Activated CD4-positive, alpha-beta T cell treated with anti-CD3 and anti-CD28 coated beads, Interleukin-2, Interleukin-4, amounts not matched to agents 100 ng/mL and 50 ng/mL, durations not matched to agents 16 hours and 8 hours (primary cell): Measurements from ENCODE around the gene ARHGEF10L.

Source experiments
- DNase-seq: peaks from one replicate; pipeline ENCODE4 v3.0.0-alpha.2; 2020; ENCODE audit warnings: low spot score

ARHGEF10L gene

DNA sequence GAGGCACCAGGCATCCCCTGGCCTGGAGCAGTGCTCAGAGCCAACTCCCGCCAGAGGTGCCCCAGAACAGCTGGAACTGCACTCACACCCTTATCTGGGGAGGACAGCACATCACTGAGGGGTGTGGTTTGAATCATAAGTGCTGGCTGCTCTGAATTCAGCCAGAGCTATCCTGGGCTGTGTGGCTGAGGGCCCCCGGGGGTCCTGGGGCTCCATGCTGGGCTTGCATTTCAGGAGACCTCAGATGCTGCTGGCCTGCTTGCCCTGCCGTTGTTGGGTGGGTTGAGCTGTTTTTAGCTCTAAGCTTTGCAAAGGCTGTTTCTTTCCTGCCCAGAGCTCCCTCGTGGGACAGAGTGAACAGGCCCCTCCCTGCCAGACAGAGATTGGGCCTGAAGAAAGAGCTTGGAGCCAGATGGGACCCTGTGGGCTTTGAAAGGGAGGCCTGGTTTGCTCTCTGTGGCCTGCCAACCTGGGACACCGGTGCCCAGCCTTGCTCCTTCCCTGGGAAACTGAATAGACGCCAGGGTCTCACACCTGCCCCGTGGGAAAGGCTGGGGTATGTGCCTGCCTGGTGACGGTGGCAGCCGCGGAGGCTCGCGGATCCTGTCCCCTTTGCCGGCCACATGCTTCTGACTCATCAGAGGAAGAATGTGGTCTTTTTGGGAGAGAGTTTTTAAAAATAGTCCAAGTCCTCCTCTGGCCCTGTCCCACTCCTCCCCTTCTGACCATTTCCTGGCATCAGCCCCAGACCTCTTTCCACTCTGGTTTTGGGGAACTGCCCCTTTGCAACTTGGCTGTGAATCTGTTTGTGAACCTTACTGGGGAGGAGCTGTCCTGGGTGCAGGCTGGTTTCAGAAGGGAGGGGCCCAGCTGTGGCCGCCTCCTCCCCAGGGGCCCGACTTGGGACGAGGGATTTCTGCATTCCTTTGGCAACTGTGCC, 30.0 kb downstream of the ARHGEF10L start:
- DNase-seq, result no peak

DNA sequence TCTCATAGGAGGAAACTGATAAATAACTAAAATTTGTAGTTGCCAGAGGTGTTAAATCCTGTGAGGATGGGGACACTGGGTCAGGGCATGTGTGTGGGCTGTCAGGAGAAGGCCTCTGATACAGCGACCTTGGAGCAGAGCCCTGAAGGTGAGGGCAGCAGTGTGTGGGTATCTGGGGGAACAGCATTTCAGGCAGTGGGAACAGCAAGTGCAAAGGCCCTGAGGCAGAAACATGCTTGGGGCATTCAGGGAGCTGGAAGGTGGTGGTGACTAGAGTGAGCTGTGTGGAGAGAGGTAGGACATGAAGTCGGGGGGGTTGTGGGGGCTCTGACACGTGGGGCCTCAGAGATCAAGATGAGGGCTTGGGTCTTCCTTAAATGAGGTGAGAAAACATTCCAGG, 30.7 kb downstream of the ARHGEF10L start:
- DNase-seq, result no peak

DNA sequence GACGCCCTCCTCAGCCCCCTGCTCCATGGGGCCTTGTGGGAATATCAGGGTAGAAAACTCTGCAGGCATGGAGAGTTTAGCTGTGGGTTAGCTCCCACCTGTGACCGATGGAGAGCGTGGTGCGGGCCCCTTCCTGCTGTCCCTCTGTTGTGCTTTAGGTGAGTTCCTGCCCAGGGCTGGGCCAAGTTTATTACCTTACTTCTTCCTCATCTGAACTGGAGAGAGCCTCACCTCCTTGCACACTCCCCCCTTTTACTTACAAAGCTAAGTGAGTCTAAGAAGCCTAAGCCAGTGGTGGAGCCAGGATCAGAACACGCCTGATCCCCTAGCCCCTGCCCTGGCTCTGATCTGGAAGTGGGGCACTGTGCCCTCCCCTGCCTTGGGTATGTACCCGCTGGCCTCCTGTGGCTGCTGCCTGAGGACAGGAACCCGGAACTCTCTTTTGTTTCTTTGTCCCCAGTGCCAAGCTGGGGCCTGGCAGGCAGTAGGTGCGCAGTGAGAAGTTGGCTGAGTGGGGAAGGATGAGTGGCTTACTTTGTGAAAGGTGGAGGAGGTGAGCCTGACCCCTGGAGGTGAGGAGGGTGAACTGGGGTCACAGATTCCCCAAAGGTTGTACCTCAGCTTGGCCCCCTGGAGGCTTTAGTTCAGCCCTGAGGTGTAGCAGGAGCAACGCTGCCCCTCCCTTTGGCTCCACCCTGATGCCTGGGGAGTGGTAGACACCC, 32.9 kb downstream of the ARHGEF10L start:
- no peak for DNase-seq

DNA sequence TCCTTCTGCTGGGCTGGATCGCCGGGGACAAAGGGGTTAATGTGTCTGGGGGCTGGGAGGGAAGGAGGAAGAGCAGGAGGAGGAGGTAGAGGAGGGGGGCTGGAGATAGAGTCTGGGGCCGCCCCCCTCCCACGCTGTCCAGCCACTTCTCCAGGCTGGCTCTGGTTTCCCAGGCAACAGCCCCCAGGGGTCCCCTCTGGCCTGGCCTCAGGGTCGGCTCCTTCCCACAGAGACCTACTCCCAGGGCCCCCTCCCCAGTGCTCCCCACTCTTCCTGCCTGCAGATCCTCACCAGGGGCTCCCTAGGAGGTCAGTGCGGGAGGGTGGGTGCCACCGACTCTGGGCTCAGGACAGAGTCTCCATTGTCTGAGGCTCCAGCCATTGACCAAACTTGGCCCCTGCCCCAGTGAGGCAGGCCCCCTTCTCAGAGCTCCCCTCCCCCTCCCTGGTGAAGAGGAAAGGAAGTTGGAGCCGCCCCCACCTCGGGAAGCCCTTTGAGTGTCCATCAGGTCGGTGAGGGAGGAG, 34.1 kb downstream of the ARHGEF10L start:
- no peak for DNase-seq

DNA sequence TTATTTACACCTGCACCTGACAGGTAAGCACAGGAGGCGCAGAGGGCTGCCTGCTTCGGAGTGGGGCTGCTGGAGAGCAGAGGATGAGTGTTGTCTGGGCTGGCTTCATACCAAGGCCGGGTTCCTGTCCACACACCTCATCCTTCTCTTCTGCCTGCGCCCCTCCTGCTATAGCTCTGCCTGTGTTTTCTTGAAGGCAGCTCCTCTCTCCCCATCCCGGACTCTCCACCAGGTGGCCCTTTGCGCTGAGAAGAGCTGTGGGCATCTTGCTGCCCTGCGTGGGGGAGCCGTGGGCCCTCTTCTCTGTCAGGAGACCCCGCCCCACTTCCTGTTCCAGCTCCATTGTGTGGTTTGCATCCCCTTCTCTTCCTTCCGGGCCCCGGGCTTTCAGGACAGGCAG, 35.0 kb downstream of the ARHGEF10L start:
- no peak for DNase-seq

DNA sequence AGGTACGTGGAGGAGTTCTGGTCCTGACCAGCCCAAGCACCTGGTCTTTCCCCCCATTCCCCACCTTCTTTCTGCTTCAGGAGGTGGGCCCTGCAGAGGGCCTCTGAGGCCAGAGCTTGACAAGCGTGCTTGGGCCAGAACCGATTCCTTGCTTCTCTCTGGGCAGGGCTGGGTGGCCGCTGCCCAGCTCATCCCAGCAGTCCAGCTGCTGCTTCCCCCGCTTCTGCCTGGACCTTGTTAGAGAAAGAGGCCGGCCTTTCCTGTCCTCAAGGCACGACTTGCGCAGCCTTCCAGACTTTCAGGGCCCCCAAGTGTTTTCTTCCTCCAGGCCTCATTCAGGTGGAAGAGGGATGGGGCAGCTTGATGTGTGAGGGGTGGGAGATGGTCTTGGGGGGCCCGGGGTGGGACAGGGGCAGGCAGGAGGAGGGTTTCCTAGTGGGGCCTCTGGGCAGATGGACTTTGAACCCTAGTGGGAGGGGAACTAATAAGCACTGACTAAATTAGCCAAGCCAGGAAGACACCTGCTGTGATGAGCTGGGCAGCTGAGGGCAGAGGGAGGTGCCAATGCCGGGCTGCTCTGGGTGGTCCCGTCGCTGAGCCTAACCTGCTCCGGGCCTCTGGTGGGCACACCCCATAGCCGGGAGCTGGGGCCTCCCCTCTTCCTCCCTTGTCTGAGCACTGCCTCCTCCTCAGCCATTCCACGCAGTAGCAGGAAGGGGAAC, 36.5 kb downstream of the ARHGEF10L start:
- no peak for DNase-seq

DNA sequence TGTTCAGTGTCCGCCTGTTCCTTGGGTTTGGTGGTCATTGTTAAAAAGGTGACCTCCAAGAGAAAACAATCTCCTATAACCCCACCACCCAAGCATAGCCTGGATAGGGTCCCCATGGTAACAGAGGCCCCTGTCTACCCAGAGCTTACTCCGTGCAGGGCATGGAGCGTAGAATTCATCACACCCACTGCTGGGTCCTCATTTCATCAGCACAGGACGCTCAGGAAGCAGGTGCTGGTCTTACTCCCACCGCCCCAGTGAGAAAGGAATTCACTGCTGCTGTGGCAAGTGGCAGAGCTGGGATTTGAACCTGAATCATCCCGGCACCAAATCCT, 37.0 kb downstream of the ARHGEF10L start:
- DNase-seq, result no peak

DNA sequence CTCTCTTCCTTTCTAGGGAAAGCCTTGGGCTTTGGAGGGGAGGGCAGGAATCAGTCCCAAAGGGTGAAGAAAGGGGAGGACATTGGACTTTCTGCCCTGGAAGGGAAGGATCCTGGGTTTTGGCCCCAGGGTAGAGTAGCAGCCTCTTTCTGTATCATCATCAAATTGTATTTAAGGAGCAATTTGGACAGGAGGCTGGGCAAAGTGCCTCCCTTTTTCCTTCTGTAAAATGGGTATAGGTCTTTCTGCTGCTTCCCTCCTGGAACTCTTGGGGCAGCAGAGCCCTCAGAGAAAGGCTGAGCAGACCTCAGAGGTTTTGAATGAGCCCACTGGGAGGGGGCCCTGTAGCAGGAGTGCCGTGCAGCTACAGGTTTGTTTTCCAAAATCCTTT, 38.4 kb downstream of the ARHGEF10L start:
- DNase-seq, result no peak

DNA sequence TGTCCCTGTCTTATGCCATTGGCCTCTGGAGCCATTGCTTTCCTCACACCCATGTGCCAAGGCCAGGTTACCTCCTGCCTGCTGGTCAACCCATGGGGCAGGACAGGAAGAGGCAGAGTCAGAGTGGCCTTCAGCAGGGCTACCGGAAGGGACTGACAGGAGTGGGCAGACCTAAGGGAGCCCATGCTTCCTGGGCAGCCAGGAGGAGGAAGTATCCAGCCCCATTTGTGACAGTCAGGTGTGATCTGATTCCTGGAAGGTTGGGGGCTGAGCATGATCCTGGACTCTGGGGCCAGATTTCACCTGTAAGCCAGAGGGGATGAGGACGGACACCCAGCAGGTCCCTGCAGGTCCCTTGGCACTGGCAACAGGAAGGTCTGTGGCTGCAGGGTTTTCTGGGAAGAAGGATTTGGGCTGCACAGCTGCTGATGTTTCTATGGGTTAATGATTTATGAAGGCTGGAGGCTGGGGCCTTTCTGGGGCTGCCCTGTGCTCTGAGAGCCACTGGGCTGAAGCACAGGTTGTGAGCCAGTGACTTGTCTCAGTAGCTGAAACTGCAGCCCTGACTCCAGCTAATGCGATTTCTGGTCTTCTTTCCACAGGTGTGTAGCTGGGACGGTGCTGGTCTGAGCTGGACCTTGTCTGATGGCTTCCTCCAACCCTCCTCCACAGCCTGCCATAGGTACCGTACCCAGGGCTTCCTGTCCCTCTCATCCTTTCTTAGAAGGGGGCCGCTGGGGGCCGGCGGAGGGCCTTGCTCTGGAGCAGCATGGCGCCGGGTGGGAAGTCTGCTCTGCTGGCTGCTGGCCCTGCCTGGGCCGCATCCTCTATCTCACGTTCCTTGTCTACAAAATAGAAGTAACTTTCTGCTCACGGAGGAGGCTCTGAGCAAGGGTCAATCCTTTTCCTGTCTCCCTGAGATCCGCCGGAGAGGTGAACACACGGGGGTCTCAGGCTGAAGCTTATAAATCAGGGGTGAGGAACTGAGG, 40.7 kb downstream of the ARHGEF10L start:
- DNase-seq, result no peak

DNA sequence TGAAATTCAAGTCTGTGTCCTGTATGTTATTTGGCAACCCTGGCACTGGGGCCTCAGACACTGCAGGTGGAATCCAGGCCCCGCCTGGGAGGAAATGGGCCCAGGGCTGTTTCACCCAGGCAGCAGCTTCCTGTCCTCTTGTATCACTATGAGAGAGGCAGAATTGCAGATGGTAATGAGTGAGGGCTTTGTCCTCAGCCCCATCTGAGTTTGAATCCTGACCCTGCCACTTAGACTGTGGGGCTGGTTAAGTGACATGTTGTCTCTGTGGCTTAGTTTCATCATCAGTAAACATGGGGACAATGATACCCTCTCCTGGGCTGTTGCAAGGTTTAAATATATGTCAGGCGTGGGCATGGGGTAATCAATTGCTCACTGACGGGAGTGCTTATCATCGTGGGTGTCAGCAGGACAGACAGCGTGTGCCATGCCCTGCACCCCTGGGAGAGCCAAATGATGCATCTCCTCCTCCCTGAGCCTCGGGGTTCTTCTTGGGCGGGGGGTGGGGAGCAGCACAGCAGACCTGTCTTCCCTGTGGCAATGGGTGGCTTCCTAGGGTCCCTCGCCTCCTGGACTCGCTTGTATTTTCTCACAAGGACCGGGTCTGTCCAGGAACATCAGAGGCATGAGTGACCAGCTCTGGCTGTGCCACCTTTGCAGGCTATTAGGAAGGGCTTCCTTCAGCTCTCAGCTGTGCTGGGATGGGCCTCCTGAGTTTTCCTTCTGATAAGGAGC, 42.1 kb downstream of the ARHGEF10L start:
- DNase-seq, result peak; percentile 28

DNA sequence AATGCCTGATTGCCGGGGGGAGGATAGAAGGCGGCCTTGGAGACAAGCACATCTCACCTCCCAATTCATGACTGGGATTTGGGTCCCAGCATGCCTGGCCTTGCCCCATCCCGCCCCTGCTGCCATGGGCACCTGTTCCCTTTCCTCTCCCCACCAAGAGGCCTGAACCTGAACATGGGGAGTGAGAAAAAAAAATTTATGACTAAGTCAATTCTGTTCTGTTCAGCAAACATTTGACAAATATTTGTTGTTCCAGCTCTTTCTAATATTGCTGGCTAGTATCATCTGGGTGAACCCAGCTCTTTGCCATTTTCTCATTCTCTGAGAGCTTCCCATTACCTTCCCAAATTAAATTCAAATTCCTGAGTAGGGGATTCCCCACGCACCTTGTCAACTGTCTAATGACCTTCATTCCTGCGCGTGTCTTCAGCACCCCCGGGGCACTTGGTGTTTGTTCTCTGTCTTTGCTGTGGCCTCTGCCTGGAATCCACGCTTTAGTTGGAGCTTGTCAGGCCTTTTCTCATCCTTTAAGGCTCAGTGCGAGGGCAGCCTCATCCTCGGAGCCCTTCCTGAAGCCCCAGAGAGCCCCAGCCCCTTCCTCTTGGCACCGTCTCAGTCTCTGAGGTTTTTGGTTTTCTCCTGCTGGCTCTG, 42.8 kb downstream of the ARHGEF10L start:
- DNase-seq, result no peak

DNA sequence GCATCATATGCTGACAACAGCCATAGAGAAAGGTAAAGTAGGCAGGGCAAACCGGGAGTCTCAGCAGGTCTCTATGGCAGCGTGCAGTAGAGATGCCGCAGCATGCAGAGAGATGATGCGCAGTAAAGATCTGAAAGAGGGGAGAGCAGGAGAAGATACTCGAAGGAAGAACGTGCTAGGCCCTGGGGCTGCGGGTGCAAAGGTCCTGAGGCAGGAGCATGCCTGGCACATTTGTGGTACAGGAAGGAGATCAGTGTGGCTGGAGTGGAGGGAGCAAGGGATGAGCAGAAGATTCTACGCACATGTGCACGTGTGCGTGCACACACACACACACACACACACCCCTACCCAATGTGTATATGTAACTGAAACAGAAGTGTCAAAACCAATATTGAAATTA, 45.0 kb downstream of the ARHGEF10L start:
- no peak for DNase-seq

DNA sequence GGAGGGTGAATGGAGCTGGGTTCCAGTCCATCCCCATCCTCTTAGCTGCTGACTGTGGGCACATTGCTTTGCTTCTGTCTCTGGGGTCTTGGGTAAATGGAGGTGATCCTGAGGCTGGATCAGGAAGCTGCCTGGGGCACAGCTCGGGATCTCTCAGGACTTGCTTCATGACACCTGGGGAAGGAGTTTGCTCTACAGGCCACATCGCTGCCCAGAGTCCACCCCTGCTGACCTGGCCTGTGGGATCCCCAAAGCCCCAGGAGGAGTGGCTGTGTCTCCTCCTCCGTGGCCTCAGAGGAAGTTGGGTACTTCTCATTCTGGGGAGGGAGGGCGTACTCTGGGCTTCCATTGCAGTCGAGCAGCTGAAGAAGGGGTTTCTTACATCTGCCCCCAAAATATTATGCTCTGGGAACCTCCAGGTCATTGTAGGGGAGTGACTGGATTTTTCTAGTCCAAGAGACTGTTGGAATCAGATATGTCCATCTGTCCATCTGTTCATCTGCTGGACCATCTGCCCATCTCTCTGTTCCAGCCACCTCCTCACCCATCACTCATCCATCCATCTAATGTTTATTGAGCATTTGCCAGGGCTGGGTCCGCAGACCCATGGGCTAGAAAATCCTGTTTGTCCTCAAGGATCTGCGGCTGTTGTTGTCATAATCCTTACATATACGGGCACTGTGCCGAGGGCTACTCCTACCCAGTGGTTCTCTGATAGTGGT, 45.9 kb downstream of the ARHGEF10L start:
- no peak for DNase-seq

DNA sequence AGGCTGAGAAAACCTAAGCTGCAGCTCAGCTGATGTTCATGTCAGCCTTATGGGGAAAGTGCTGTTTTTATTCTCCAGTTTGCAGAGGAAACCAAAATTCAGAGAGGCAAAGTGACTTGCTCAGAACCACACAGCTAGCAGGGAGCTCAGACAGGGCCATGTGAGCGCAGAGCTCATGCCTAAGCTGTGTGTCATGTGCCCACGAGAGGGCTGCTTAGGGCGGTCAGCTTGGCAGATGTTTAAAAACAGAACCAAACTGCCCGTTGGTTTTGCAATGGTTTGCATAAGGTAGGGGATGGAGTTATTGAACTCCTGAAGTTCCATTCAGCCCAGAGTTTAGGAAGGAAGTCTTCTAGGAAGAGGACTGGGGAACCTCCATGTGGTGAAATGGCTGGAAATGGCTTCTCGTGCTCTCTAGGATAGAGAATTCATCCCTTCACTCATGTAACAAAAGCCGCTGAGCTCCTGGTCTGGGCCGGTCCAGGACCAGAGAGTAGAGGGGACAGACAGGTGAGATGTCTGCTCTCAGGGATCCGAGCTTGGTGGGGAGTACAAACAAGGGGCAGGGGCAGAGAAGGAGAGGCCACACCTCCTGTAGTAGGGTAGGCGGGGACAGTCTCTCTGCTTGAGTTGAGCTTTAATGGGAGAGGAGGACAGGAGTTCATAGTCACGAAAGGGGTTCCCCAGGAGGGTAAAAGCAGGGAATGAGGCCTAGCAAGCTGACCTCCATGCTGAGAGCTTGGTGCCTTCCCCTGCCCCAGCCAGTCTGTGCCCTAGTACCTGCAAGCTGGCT, 46.9 kb downstream of the ARHGEF10L start:
- DNase-seq, result no peak

DNA sequence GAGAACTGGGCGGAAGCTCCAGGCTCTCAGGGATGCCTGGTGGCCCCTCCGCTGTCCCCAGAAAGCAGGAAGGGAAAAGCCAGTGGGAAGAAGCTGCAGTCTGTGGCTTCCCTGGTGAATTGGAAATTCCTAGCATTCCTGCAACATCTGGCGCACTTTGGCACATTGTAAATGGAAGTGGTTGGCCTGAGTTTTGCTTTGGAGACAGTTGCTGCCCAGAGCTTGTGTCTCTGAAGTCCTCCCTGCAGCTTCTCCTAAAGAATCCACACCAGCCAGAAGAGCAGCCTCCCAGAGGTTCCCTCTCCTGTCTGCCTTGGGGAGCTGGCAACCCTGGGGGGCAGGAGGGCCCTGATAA, 48.2 kb downstream of the ARHGEF10L start:
- no peak for DNase-seq

DNA sequence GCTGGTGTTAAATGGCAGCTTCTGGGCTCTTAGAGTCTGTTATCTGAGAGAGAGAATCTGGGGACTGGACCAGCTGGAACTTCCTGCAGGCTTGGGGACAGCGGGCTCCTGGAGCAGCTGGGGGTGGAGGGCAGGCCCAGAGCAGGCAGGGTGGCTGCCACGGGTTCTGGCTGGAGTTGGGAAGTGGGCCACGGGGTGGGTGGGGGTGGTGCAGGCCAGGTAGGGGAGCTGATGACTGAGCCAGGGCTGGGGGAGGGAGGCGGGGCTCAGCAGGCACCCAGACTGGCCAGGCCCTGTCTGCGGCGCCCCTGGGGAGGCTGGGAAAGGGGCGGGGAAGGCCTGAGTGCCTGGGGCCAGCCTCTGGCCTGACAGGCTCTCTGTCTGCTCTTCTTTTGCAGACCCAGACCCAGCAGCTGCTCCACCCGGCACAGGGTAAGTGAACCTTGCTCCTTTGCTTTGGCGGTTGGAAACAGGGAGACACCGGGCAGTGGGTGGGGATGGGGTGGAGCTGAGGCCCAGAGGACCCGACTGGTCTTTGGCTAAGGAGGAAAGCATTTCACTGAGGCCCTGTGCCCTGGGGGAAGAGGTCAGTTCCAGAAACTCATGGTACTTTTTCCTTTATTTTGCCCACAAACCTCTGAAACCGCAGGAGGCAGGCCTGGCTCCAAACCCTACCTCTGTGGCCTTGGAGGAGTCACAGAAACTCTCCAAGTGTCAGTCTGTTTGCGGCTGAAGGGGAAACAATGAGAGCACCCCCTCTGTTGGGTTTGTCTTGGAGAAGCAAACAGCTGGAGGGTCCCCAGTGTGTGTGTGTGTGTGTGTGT, 48.8 kb downstream of the ARHGEF10L start:
- DNase-seq, result no peak

DNA sequence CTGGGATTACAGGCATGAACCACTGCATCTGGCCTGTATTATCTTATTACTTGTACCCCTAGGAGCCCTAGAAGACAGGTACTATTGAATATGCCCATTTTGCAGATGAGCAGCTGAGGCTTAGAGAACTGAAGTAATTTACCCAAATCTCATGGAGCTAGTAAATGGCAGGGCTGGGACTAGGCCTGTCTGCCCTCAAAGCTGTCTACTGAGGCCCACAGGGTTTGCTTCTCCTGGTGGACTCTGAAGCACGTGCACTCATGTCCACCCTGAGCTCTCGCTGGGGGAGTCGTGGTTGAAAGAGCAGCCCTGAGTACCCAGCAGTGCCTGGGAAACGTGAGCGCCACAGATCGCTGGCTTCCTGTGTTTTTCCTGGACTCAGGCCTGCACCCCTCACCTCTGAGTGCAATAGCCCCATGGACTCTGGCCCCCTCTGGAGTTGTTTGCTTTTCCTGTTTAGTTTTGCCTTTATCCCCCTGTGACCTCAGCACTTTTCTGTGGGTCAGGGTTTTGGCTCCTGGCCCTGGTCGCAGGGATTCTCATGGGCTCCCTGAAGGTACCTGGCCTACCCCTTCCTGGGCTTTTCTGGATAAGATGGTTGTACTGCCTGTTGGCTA, 52.4 kb downstream of the ARHGEF10L start:
- no peak for DNase-seq
